Right kidney (tissue), 9 donors: ENCODE data around the gene ABHD15.

ENCODE experiments used
- DNase-seq: peaks from one replicate; pipeline ENCODE4 v3.0.0-alpha.2; 2016
- long read RNA-seq, 8 donors: transcript quantifications; one replicate each; lab custom pipeline, GENCODE V29; 2026

ABHD15 gene
- long read RNA-seq, donor 1, partial matches to known transcripts, result 0 of 2 reads
- long read RNA-seq, donor 1, other reads (novel, unspliced or antisense), result 0 of 2 reads
- long read RNA-seq, donor 2, partial matches to known transcripts, result 46 of 47 reads
- long read RNA-seq, donor 2, other reads (novel, unspliced or antisense), result 0 of 47 reads
- long read RNA-seq, donor 3, partial matches to known transcripts, result 0 of 1 reads
- long read RNA-seq, donor 3, other reads (novel, unspliced or antisense), result 0 of 1 reads
- long read RNA-seq, donor 4, partial matches to known transcripts, result 35 of 37 reads
- long read RNA-seq, donor 4, other reads (novel, unspliced or antisense), result 0 of 37 reads
- long read RNA-seq, donor 5, partial matches to known transcripts, result 52 of 52 reads
- long read RNA-seq, donor 5, other reads (novel, unspliced or antisense), result 0 of 52 reads
- long read RNA-seq, donor 6, partial matches to known transcripts, result 32 of 32 reads
- long read RNA-seq, donor 6, other reads (novel, unspliced or antisense), result 0 of 32 reads
- long read RNA-seq, donor 7, result 0 reads
- long read RNA-seq, donor 8, transcript ABHD15-201 (2 exons, 3,592 nt), result major isoform, 10 of 45 reads
- long read RNA-seq, donor 8, partial matches to known transcripts, result 12 of 45 reads
- long read RNA-seq, donor 8, other reads (novel, unspliced or antisense), result 23 of 45 reads

GRCh38 chr17:29566473-29567303 is at the start of gene ABHD15:
Gene ABHD15, minus strand, starts transcription at chr17:29567037. Its CDS starts 71 bp downstream, at chr17:29566966.
- peak; percentile 88 for DNase-seq

- peak; percentile 84 for DNase-seq
Measured at GRCh38 chr17:29615492-29616299, 48.9 kb upstream of the ABHD15 start.

- no peak for DNase-seq
Measured at GRCh38 chr17:29615048-29615385, 48.2 kb upstream of the ABHD15 start.

GRCh38 chr17:29614349-29615047 is 47.7 kb upstream of the ABHD15 start:
- no peak for DNase-seq

GRCh38 chr17:29613856-29614255 is 47.0 kb upstream of the ABHD15 start:
- DNase-seq, result no peak

- DNase-seq, result peak; percentile 86
Measured at GRCh38 chr17:29613352-29613837, 46.6 kb upstream of the ABHD15 start.

- DNase-seq, result peak; percentile 62
Measured at GRCh38 chr17:29612404-29613280, 45.8 kb upstream of the ABHD15 start.

- DNase-seq, result no peak
Measured at GRCh38 chr17:29612094-29612403, 45.2 kb upstream of the ABHD15 start.

- DNase-seq, result no peak
Measured at GRCh38 chr17:29611351-29612093, 44.7 kb upstream of the ABHD15 start.

- DNase-seq, result no peak
Measured at GRCh38 chr17:29610395-29610794, 43.6 kb upstream of the ABHD15 start.

GRCh38 chr17:29608986-29609385 is 42.1 kb upstream of the ABHD15 start:
- DNase-seq, result no peak

GRCh38 chr17:29607557-29608195 is 40.8 kb upstream of the ABHD15 start:
- no peak for DNase-seq

- DNase-seq, result no peak
Measured at GRCh38 chr17:29603109-29603674, 36.4 kb upstream of the ABHD15 start.

GRCh38 chr17:29597361-29598172 is 30.7 kb upstream of the ABHD15 start:
- no peak for DNase-seq

GRCh38 chr17:29596811-29597210 is 30.0 kb upstream of the ABHD15 start:
- no peak for DNase-seq

GRCh38 chr17:29595943-29596774 is 29.3 kb upstream of the ABHD15 start:
- DNase-seq, result no peak
